Mesenchymal stem cell (in vitro differentiated cells and primary cell): ENCODE data around the gene P4HA2. TPM values are rescaled to one million over a fixed set of nuclear protein-coding genes. Genes with fewer than 3 reads are reported as not detected.

Experiments used
- DNase-seq: peaks from one replicate; pipeline ENCODE4 v3.0.0-alpha.2; 2013
- H2AFZ ChIP-seq: one replicate; pipeline ENCODE4 v1.6.1; 2013; ENCODE audit warnings: low read depth, mild to moderate bottlenecking, control low read depth, inconsistent platforms, low read length, moderate library complexity
- H2AK5ac ChIP-seq: 2 replicates; pipeline ENCODE4 v1.6.1; 2013; ENCODE audit warnings: low read length, moderate library complexity, mild to moderate bottlenecking, inconsistent platforms; ENCODE audit not compliant: severe bottlenecking
- H2BK120ac ChIP-seq: one replicate; pipeline ENCODE4 v1.6.1; 2013; ENCODE audit warnings: low read depth, mild to moderate bottlenecking, inconsistent platforms, low read length, moderate library complexity
- H2BK12ac ChIP-seq, 2 experiments: one replicate each; pipeline ENCODE4 v1.6.1; 2013; ENCODE audit warnings: inconsistent platforms in 2 of 2, low read length in 2 of 2, mild to moderate bottlenecking in 2 of 2, moderate library complexity in 2 of 2, control low read depth in 1 of 2
- H2BK15ac ChIP-seq: one replicate; pipeline ENCODE4 v1.6.1; 2013; ENCODE audit warnings: mild to moderate bottlenecking, low read depth, inconsistent platforms; ENCODE audit not compliant: poor library complexity, severe bottlenecking
- H2BK5ac ChIP-seq: 2 replicates; pipeline ENCODE4 v1.6.1; 2013; ENCODE audit warnings: low read depth, mild to moderate bottlenecking, low read length, control low read depth, inconsistent platforms; ENCODE audit not compliant: poor library complexity, severe bottlenecking
- H3K14ac ChIP-seq, 2 experiments: one replicate each; pipeline ENCODE4 v1.6.1; 2013; ENCODE audit warnings: inconsistent platforms in 2 of 2, low read length in 2 of 2, control low read depth in 1 of 2, mild to moderate bottlenecking in 1 of 2, moderate library complexity in 1 of 2
- H3K18ac ChIP-seq, 2 experiments: one replicate each; pipeline ENCODE4 v1.6.1; 2013; ENCODE audit warnings: inconsistent platforms in 2 of 2, low read length in 2 of 2, control low read depth in 1 of 2, low read depth in 1 of 2, mild to moderate bottlenecking in 1 of 2
- H3K23ac ChIP-seq, 2 experiments: one replicate each; pipeline ENCODE4 v1.6.1; 2013; ENCODE audit warnings: inconsistent platforms in 2 of 2, low read length in 2 of 2, mild to moderate bottlenecking in 2 of 2, moderate library complexity in 2 of 2, control low read depth in 1 of 2
- H3K27ac ChIP-seq: 2 replicates; pipeline ENCODE4 v1.5.1; 2013; ENCODE audit warnings: mild to moderate bottlenecking, moderate library complexity, low read length, control low read depth, inconsistent platforms; ENCODE audit not compliant: poor library complexity, severe bottlenecking
- H3K27me3 ChIP-seq, 2 experiments: 2 replicates each; pipeline versions ENCODE4 v1.6.1 to v1.7.0; 2013; ENCODE audit warnings: low read length in 2 of 2, mild to moderate bottlenecking in 2 of 2, moderate library complexity in 2 of 2, control low read depth in 1 of 2, inconsistent platforms in 1 of 2; ENCODE audit not compliant: control insufficient read depth in 1 of 2, insufficient read depth in 1 of 2
- H3K36me3 ChIP-seq, 2 experiments: 2 replicates each; pipeline versions ENCODE4 v1.6.1 to v1.7.0; 2013; ENCODE audit warnings: low read length in 2 of 2, control low read depth in 1 of 2, inconsistent platforms in 1 of 2, low read depth in 1 of 2, mild to moderate bottlenecking in 1 of 2; ENCODE audit not compliant: insufficient read depth in 2 of 2, control insufficient read depth in 1 of 2
- H3K4ac ChIP-seq, 2 experiments: one replicate each; pipeline ENCODE4 v1.6.1; 2013; ENCODE audit warnings: inconsistent platforms in 2 of 2, low read length in 2 of 2, mild to moderate bottlenecking in 2 of 2, moderate library complexity in 2 of 2, control low read depth in 1 of 2, low read depth in 1 of 2
- H3K4me1 ChIP-seq: 2 replicates; pipeline ENCODE4 v1.6.1; 2013; ENCODE audit warnings: low read depth, low read length, control low read depth; ENCODE audit not compliant: control insufficient read depth, insufficient read depth
- H3K4me2 ChIP-seq: 2 replicates; pipeline ENCODE4 v1.6.1; 2013; ENCODE audit warnings: low read length, mild to moderate bottlenecking, inconsistent platforms; ENCODE audit not compliant: poor library complexity, severe bottlenecking
- H3K4me3 ChIP-seq, 2 experiments: 2 replicates each; pipeline versions ENCODE4 v1.5.1 to v1.7.0; 2013; ENCODE audit warnings: low read length in 2 of 2, mild to moderate bottlenecking in 2 of 2, control low read depth in 1 of 2, low read depth in 1 of 2; ENCODE audit not compliant: insufficient read depth in 1 of 2
- H3K79me1 ChIP-seq: replicated peaks from 2 replicates; pipeline ENCODE4 v1.6.1; 2013; ENCODE audit warnings: mild to moderate bottlenecking, control low read depth, low read length, inconsistent platforms; ENCODE audit not compliant: poor library complexity, severe bottlenecking
- H3K9ac ChIP-seq: 2 replicates; pipeline ENCODE4 v1.7.0; 2013; ENCODE audit warnings: mild to moderate bottlenecking, low read length, moderate library complexity
- H3K9me3 ChIP-seq: 2 replicates; pipeline ENCODE4 v1.7.0; 2013; ENCODE audit warnings: mild to moderate bottlenecking, low read length; ENCODE audit not compliant: control insufficient read depth
- H4K8ac ChIP-seq: one replicate; pipeline ENCODE4 v1.6.1; 2013; ENCODE audit warnings: inconsistent platforms, mild to moderate bottlenecking, low read length, moderate library complexity
- H4K91ac ChIP-seq: one replicate; pipeline ENCODE4 v1.6.1; 2013; ENCODE audit warnings: mild to moderate bottlenecking, low read length, inconsistent platforms
- WGBS: methylation state at CpG from one replicate; pipeline ENCODE4 v1.1.7; 2013; ENCODE audit warnings: mixed read lengths; 5-methylcytosine and 5-hydroxymethylcytosine counted together
- polyA plus RNA-seq, 2 experiments: library from polyadenylated mRNA; stranded (reverse); fragments of 200-250 nt; gene quantifications; one replicate each; pipeline ENCODE4 v1.2.3, GENCODE V29; 2013

P4HA2 gene
- 110 TPM for polyA plus RNA-seq (2013, experiment 1 of 2)
- 108 TPM for polyA plus RNA-seq (2013, experiment 2 of 2)

- under 1% methylated on average over 81 of the region's 92 CpGs for WGBS
These were observed at the start of gene P4HA2 for GRCh38 chr5:132227485-132228240. Gene P4HA2, minus strand, starts transcription at chr5:132227853. Its CDS starts 9,227 bp downstream, at chr5:132218626.

DNA sequence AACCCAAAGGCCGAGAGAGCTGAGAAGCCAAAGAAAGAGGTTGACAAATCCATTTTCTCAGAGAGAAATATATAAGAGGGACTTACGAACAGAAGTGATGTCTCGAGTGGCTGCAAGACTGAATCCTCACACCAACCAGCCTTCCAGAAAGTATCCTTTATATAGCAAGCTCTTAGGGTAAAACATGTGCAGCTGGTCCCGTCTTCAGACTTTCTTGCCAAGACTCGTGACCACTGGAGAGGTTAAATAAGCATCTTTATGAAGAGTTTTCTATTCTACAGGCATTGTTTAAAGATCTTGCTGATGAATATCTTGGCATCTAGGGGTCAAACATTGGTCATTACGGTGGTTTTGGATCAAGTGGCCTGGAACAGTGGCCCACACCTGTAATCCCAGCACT, 49.6 kb upstream of the P4HA2 start:
- H4K8ac ChIP-seq = no peak overlapping the region
- no peak overlapping the region for H3K23ac ChIP-seq
- H3K18ac ChIP-seq = no peak overlapping the region
- no peak overlapping the region for H3K9ac ChIP-seq
- no peak overlapping the region for H2AFZ ChIP-seq
- no peak overlapping the region for H2BK15ac ChIP-seq
- no peak overlapping the region for H2BK12ac ChIP-seq
- DNase-seq = no peak
- no peak overlapping the region for H4K91ac ChIP-seq
- no peaks in the 10 kb centered on the region for H3K9me3 ChIP-seq
- no peak overlapping the region for H3K4me3 ChIP-seq
- no peak overlapping the region for H3K4ac ChIP-seq
- no peak overlapping the region for H3K27ac ChIP-seq
- H3K14ac ChIP-seq = no peak overlapping the region
- peaks cover 11% of the 10 kb centered on the region for H3K4me1 ChIP-seq
- H2BK5ac ChIP-seq = no peak overlapping the region
- H3K27me3 ChIP-seq = no peaks in the 10 kb centered on the region
- H2BK120ac ChIP-seq = no peak overlapping the region
- peaks cover 5% of the 10 kb centered on the region for H3K79me1 ChIP-seq
- H2AK5ac ChIP-seq = no peak overlapping the region
- H3K36me3 ChIP-seq = peaks cover 18 to 20% of the 10 kb centered on the region in 2 experiments
- WGBS = 94% methylated on average over 5 of the region's 6 CpGs
- no peak overlapping the region for H3K4me2 ChIP-seq

More at GRCh38 chr5:132227485-132228240, at the start of gene P4HA2:
- H2BK5ac ChIP-seq = peak within 1 kb of the TSS; percentile 39
- peak within 1 kb of the TSS; percentile 74 to 93 for H3K4ac ChIP-seq
- H2AFZ ChIP-seq = peak within 1 kb of the TSS; percentile 89
- H2AK5ac ChIP-seq = peak within 1 kb of the TSS; percentile 62
- H3K79me1 ChIP-seq = peaks cover 24% of the 10 kb centered on the region
- peak; percentile 79 for DNase-seq
- H2BK120ac ChIP-seq = peak within 1 kb of the TSS; percentile 29
- no peaks in the 10 kb centered on the region for H3K9me3 ChIP-seq
- H4K8ac ChIP-seq = peak within 1 kb of the TSS; percentile 96
- H3K4me2 ChIP-seq = peak within 1 kb of the TSS; percentile 55
- peak within 1 kb of the TSS in 1 of 2 experiments; percentile 53 for H3K14ac ChIP-seq
- H2BK12ac ChIP-seq = peak within 1 kb of the TSS in 1 of 2 experiments; percentile 68
- H3K23ac ChIP-seq = no peak within 1 kb of the TSS
- H3K18ac ChIP-seq = peak within 1 kb of the TSS; percentile 90 to 95
- H3K36me3 ChIP-seq = no peaks in the 10 kb centered on the region
- H4K91ac ChIP-seq = peak within 1 kb of the TSS; percentile 87
- no peak within 1 kb of the TSS for H3K27ac ChIP-seq
- peak within 1 kb of the TSS; percentile 85 for H3K9ac ChIP-seq
- H3K27me3 ChIP-seq = peaks cover 0 to 4% of the 10 kb centered on the region in 2 experiments
- H3K4me3 ChIP-seq = peak within 1 kb of the TSS; percentile 76 to 82
- H3K4me1 ChIP-seq = peaks cover 22% of the 10 kb centered on the region
- peak within 1 kb of the TSS; percentile 87 for H2BK15ac ChIP-seq

- Histone ChIP-seq H4K91ac (no peak overlapping the region), H3K27me3 (no peaks in the 10 kb centered on the region), H3K36me3 (peaks cover 34 to 37% of the 10 kb centered on the region in 2 experiments), H2BK5ac (no peak overlapping the region), H3K18ac (no peak overlapping the region), H3K9me3 (no peaks in the 10 kb centered on the region), H2BK15ac (no peak overlapping the region), H2BK120ac (no peak overlapping the region), H3K79me1 (peaks cover 17% of the 10 kb centered on the region), H4K8ac (no peak overlapping the region), H3K23ac (no peak overlapping the region), H2AK5ac (no peak overlapping the region), H3K4ac (no peak overlapping the region), H2AFZ (no peak overlapping the region), H3K27ac (no peak overlapping the region), H3K9ac (no peak overlapping the region), H3K4me1 (peaks cover 14% of the 10 kb centered on the region), H2BK12ac (no peak overlapping the region), H3K14ac (no peak overlapping the region), H3K4me2 (no peak overlapping the region), H3K4me3 (no peak overlapping the region)
- 77% methylated on average over 2 of the region's 5 CpGs for WGBS
- no peak for DNase-seq
These were observed 47.9 kb upstream of the P4HA2 start for GRCh38 chr5:132275367-132276220.
